H9 (cell line): ENCODE measurements around the gene CDK17. TPM values are rescaled to one million over a fixed set of nuclear protein-coding genes. Genes with fewer than 3 reads are reported as not detected.

Experiments
- DNase-seq: peaks from one replicate; pipeline ENCODE4 v3.0.0-alpha.2; 2017
- H2AFZ ChIP-seq: one replicate; pipeline ENCODE4 v1.6.1; 2013; ENCODE audit warnings: mild to moderate bottlenecking, low read length, control low read depth, moderate library complexity
- H2AK5ac ChIP-seq: 2 replicates; pipeline ENCODE4 v1.6.1; 2013; ENCODE audit warnings: low read length, control low read depth, mixed read lengths; ENCODE audit not compliant: insufficient read length
- H2BK120ac ChIP-seq: one replicate; pipeline ENCODE4 v1.6.1; 2013; ENCODE audit warnings: low read depth, mild to moderate bottlenecking, low read length, control low read depth, inconsistent platforms; ENCODE audit not compliant: poor library complexity, severe bottlenecking
- H2BK12ac ChIP-seq: 2 replicates; pipeline ENCODE4 v1.6.1; 2013; ENCODE audit warnings: low read length, control low read depth, mixed read lengths, low read depth; ENCODE audit not compliant: insufficient read length
- H2BK15ac ChIP-seq: 2 replicates; pipeline ENCODE4 v1.6.1; 2013; ENCODE audit warnings: low read depth, low read length, control low read depth
- H2BK20ac ChIP-seq: one replicate; pipeline ENCODE4 v1.6.1; 2013; ENCODE audit warnings: low read depth, mild to moderate bottlenecking, low read length, control low read depth, inconsistent platforms; ENCODE audit not compliant: poor library complexity, severe bottlenecking
- H2BK5ac ChIP-seq: 2 replicates; pipeline ENCODE4 v1.6.1; 2013; ENCODE audit warnings: low read length, control low read depth, mixed read lengths; ENCODE audit not compliant: insufficient read length
- H3K14ac ChIP-seq: 2 replicates; pipeline ENCODE4 v1.6.1; 2013; ENCODE audit warnings: low read length, control low read depth; ENCODE audit not compliant: insufficient read depth
- H3K18ac ChIP-seq: 2 replicates; pipeline ENCODE4 v1.6.1; 2013; ENCODE audit warnings: low read depth, mild to moderate bottlenecking, mixed read lengths, low read length, control low read depth; ENCODE audit not compliant: insufficient read length
- H3K23ac ChIP-seq: 2 replicates; pipeline ENCODE4 v1.6.1; 2013; ENCODE audit warnings: low read length, control low read depth, mixed read lengths, low read depth; ENCODE audit not compliant: insufficient read length
- H3K23me2 ChIP-seq: 2 replicates; pipeline ENCODE4 v1.6.1; 2013; ENCODE audit warnings: low read depth, mild to moderate bottlenecking, mixed read lengths, low read length, control low read depth; ENCODE audit not compliant: insufficient read length, poor library complexity, severe bottlenecking
- H3K27ac ChIP-seq: 2 replicates; pipeline ENCODE4 v1.5.1; 2013; ENCODE audit warnings: low read length, control low read depth, mixed read lengths, low read depth; ENCODE audit not compliant: insufficient read length
- H3K27me3 ChIP-seq: 2 replicates; pipeline ENCODE4 v1.6.1; 2013; ENCODE audit warnings: low read length, control low read depth, inconsistent platforms; ENCODE audit not compliant: insufficient read depth
- H3K4ac ChIP-seq: 2 replicates; pipeline ENCODE4 v1.6.1; 2013; ENCODE audit warnings: low read depth, mild to moderate bottlenecking, control low read depth, inconsistent platforms, low read length, moderate library complexity
- H3K4me1 ChIP-seq: 2 replicates; pipeline ENCODE4 v1.6.1; 2013; ENCODE audit warnings: low read length, control low read depth, inconsistent platforms; ENCODE audit not compliant: insufficient read depth
- H3K4me2 ChIP-seq: 2 replicates; pipeline ENCODE4 v1.6.1; 2013; ENCODE audit warnings: low read length, control low read depth, mixed read lengths; ENCODE audit not compliant: insufficient read length, insufficient read depth
- H3K56ac ChIP-seq: 2 replicates; pipeline ENCODE4 v1.6.1; 2013; ENCODE audit warnings: low read depth, mild to moderate bottlenecking, mixed read lengths, low read length, control low read depth; ENCODE audit not compliant: insufficient read length
- H3K79me1 ChIP-seq: 2 replicates; pipeline ENCODE4 v1.6.1; 2013; ENCODE audit warnings: low read depth, mild to moderate bottlenecking, moderate library complexity, low read length, control low read depth, inconsistent platforms; ENCODE audit not compliant: insufficient read depth, poor library complexity, severe bottlenecking
- H3K79me2 ChIP-seq: 2 replicates; pipeline ENCODE4 v1.6.1; 2013; ENCODE audit warnings: low read length, control low read depth, inconsistent platforms; ENCODE audit not compliant: insufficient read depth
- H3K9ac ChIP-seq: 2 replicates; pipeline ENCODE4 v1.6.1; 2013; ENCODE audit warnings: low read length, control low read depth, mixed read lengths; ENCODE audit not compliant: insufficient read length; ENCODE audit errors: extremely low read depth
- H3K9me3 ChIP-seq: one replicate; pipeline ENCODE4 v1.6.1; 2013; ENCODE audit warnings: low read depth, low read length, inconsistent platforms; ENCODE audit not compliant: control insufficient read depth
- H3T11ph ChIP-seq: one replicate; pipeline ENCODE4 v1.6.1; 2013; ENCODE audit warnings: mild to moderate bottlenecking, low read length, control low read depth, inconsistent platforms
- H4K20me1 ChIP-seq: one replicate; pipeline ENCODE4 v1.6.1; 2013; ENCODE audit not compliant: control insufficient read depth, insufficient read length, insufficient read depth
- H4K5ac ChIP-seq: 2 replicates; pipeline ENCODE4 v1.6.1; 2013; ENCODE audit warnings: low read depth, mild to moderate bottlenecking, mixed read lengths, low read length, control low read depth; ENCODE audit not compliant: insufficient read length
- H4K8ac ChIP-seq: replicated peaks from 2 replicates; pipeline ENCODE4 v1.6.1; 2013; ENCODE audit warnings: low read length, control low read depth, mixed read lengths, low read depth; ENCODE audit not compliant: insufficient read length
- H4K91ac ChIP-seq: 2 replicates; pipeline ENCODE4 v1.6.1; 2013; ENCODE audit warnings: low read depth, mild to moderate bottlenecking, moderate library complexity, mixed read lengths, low read length, control low read depth; ENCODE audit not compliant: insufficient read length
- H3K27ac Mint-ChIP-seq, 3 experiments: 2 replicates in 2 of 3; 3 replicates in 1 of 3; pipeline ENCODE4 v1.8.0; 2020 to 2021; ENCODE audit warnings: mixed read lengths in 3 of 3, mild to moderate bottlenecking in 1 of 3, moderate library complexity in 1 of 3
- H3K27me3 Mint-ChIP-seq: 2 replicates; pipeline ENCODE4 v1.8.0; 2021; ENCODE audit warnings: low read depth, mild to moderate bottlenecking, moderate library complexity, mixed read lengths
- H3K36me3 Mint-ChIP-seq, 3 experiments: 2 replicates in 2 of 3; 3 replicates in 1 of 3; pipeline ENCODE4 v1.8.0; 2020 to 2021; ENCODE audit warnings: low read depth in 3 of 3, mixed read lengths in 3 of 3; ENCODE audit not compliant: insufficient read depth in 1 of 3
- H3K4me1 Mint-ChIP-seq, 2 experiments: 2 replicates each; pipeline ENCODE4 v1.8.0; 2020; ENCODE audit warnings: mixed read lengths in 2 of 2
- H3K4me3 Mint-ChIP-seq, 2 experiments: 2 replicates in 1 of 2; 3 replicates in 1 of 2; pipeline ENCODE4 v1.8.0; 2020 to 2021; ENCODE audit warnings: mild to moderate bottlenecking in 2 of 2, mixed read lengths in 2 of 2, moderate library complexity in 1 of 2
- H3K9me3 Mint-ChIP-seq, 2 experiments: 2 replicates in 1 of 2; 3 replicates in 1 of 2; pipeline ENCODE4 v1.8.0; 2020; ENCODE audit warnings: mild to moderate bottlenecking in 2 of 2, mixed read lengths in 2 of 2, moderate library complexity in 1 of 2
- CTCF ChIP-seq: fragments of 200-600 bp; sonication (generic); conservative IDR thresholded peaks from 3 replicates; pipeline ENCODE4 v1.8.0; 2021; ENCODE audit warnings: antibody characterized with exemption, mild to moderate bottlenecking
- WGBS: extraction: QIAGEN DNeasy Blood & Tissue Kit; methylation state at CpG from one replicate; pipeline ENCODE4 v1.1.7; 2013; ENCODE audit warnings: missing lambda C conversion rate, low lambda C conversion rate, mixed read lengths; ENCODE audit not compliant: insufficient read length; ENCODE audit errors: extremely low coverage; 5-methylcytosine and 5-hydroxymethylcytosine counted together
- total RNA-seq: library from RNA; stranded (reverse); gene quantifications from 2 replicates; pipeline ENCODE4 v1.2.1, GENCODE V29; 2021

CDK17 gene
- total RNA-seq, 1 experiment from 2014 or later, result 28.8 TPM

DNA sequence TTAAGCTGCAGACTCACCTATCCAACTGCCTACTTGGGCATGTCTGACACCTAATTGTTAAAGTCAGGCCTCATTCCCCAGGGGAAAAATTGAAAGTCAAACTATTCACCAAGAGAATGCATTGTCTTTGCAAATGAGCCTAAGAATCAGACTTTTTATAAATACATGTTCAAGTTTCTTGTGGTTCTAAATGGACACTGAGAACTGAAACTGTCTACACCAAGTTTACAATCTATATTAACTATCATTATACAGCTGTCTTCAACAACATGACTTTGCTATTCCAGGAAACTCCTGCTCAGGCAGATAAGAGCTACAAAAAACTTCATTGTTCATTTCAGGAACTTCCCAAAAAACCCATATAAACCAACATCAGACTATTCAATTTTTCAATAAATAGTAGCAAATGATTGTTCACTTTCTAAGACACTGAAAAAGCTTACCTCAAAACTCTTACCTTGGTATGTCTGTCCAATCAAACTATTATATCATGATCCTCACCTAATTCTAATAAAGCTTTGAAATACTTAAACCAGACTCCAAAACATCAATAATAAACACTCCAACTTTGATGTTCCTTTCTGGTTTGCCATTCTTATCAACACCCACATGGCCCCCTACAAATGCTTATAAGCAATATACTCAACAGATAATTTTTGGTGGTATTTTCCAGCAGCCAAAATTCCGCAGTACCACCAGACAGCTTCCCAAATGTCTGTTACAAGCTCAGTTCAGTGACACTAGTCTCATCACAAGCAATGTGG lies 24.2 kb downstream of the CDK17 start:
- no CpG with 5 or more reads among the region's 1 CpG for WGBS

More for the DNA sequence above, 24.2 kb downstream of the CDK17 start:
- no peak for TF ChIP-seq CTCF
- Mint-ChIP-seq H3K9me3 (peaks cover 10 to 13% of the 10 kb centered on the region in 2 experiments; a peak in 4 of 5 replicates), H3K4me1 (peaks cover 20 to 24% of the 10 kb centered on the region in 2 experiments), H3K27ac (0 out of 7 replicates have a peak overlapping the region, but pooled peaks of 1 of the 3 experiments have one; percentile 72), H3K27me3 (no peaks in the 10 kb centered on the region), H3K36me3 (peaks cover 6 to 17% (median 8%) of the 10 kb centered on the region in 3 experiments), H3K4me3 (no peak overlapping the region)
- Histone ChIP-seq H3K79me2 (peaks cover 10% of the 10 kb centered on the region; the same call in 1 of the 2 replicates), H3K4me2 (no peak overlapping the region), H2AK5ac (no peak overlapping the region), H4K8ac (no peak overlapping the region), H2BK20ac (no peak overlapping the region), H3T11ph (no peak overlapping the region), H3K23ac (no peak overlapping the region), H4K20me1 (no peaks in the 10 kb centered on the region), H3K4me1 (no peaks in the 10 kb centered on the region; the same call in 1 of the 2 replicates), H3K79me1 (peaks cover 5% of the 10 kb centered on the region), H2BK12ac (no peak overlapping the region), H2BK5ac (no peak overlapping the region), H2BK15ac (no peak overlapping the region), H2AFZ (no peak overlapping the region), H3K9ac (no peak overlapping the region), H3K27me3 (no peaks in the 10 kb centered on the region), H3K14ac (no peak overlapping the region), H4K91ac (no peak overlapping the region), H3K56ac (no peak overlapping the region), H2BK120ac (no peak overlapping the region), H3K9me3 (no peaks in the 10 kb centered on the region), H3K4ac (no peak overlapping the region), H3K18ac (no peak overlapping the region), H3K27ac (no peak overlapping the region), H4K5ac (no peak overlapping the region), H3K23me2 (no peaks in the 10 kb centered on the region)
- no peak for DNase-seq
